Measurements from ENCODE around the gene ZFAND3.

- TF ChIP-seq CTCF (IDR thresholded peaks at IDR 0.05) (no peak), EP300 (IDR thresholded peaks at IDR 0.05) (no peak)
These were observed 244.4 kb downstream of the ZFAND3 start for GRCh38 chr6:38063973-38064372.

Measured in stomach (tissue), 4 donors.